Activated CD4-positive, alpha-beta T cell treated with anti-CD3 and anti-CD28 coated beads for 24 hours (primary cell): ENCODE results near the gene PHF2.
A peak's percentile ranks its signal among the peaks of the same experiment; 100 is the strongest.

Experiments
- DNase-seq, 2 donors: peaks; one replicate each; pipeline ENCODE4 v3.0.0-alpha.2; 2020; ENCODE audit warnings: low read depth in 2 of 2

PHF2 gene

DNA sequence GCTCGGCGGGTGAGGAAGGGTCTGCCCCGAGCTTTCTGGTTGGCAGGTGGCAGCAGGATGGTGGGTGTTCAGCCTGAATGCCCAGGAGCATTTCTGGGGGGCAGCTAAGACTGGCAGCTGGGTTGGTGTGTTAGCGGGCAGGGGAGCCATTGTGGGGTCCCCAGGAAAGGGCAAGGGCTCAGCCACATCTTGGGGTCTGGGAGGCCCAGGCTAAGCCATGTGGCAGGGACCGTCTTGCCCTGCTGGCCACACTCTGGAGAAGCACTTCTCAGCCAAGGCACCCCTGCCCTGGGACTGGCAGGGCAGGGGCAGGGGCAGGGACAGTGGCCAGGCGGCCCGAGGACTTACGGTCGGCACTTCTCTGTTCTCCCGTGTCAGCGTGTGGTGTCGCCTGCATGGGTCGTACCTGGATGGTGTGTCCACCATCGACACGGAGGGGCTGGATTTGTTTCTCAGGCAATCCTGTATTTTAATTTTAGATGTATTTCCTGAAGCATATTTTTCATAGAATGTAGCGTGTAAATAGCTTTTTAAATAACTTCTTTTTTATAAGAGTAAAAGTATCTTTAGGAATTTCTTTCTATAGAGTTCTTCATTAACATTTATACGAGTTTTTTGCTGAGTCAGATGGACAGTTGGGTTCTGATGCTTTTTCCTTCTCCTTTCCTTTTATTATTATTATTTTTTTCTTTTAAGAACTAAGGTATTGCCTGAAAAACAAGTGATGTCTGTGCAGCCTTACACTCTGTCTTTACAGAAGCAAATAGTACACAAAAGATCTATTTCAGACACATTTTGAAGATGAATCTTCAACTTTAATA is 102.0 kb downstream of the PHF2 start:
- DNase-seq: no peak

DNA sequence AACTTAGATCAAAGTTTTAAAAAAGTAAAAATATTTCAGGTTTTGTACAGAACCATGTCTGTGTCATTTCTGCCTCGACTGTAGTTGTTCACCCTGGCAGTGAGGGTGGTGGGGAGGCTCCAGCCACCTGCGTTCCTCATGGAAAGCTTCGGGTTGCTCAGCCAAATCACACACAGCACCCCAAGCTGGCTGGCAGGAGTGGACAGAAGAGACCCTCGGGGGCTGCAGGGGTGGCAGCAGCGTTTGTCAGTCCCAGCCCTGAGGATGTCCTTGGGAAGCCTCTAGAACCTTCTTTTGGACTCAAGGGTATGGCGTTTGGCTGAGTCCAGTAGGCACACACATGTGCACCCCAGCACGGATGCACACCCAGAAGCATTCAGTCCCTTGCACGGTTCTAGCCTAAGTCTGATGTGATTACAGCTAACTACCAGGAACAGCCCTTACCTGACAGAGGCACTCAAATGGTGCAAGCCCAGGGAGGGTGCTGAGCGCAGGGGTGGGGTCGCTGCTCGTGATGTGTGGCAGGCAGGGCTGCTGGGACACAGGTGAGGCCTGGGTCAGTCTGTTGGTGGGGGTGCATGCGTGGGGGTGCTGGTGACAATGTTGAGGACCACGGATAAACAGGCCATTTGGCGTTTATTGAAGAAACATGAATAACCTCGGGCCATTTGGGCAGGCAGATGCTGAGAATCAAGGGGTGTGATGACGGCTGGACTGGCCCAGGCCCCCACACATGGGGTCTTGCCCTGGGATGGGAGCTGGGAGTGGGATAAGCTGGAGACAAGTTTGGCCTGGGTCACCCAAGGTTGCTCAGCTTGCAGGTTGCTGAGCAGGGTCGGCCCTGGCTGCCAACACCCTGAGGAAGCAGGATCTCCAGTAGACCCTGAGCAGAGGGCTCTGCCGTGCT is 103.4 kb downstream of the PHF2 start:
- DNase-seq: no peak

DNA sequence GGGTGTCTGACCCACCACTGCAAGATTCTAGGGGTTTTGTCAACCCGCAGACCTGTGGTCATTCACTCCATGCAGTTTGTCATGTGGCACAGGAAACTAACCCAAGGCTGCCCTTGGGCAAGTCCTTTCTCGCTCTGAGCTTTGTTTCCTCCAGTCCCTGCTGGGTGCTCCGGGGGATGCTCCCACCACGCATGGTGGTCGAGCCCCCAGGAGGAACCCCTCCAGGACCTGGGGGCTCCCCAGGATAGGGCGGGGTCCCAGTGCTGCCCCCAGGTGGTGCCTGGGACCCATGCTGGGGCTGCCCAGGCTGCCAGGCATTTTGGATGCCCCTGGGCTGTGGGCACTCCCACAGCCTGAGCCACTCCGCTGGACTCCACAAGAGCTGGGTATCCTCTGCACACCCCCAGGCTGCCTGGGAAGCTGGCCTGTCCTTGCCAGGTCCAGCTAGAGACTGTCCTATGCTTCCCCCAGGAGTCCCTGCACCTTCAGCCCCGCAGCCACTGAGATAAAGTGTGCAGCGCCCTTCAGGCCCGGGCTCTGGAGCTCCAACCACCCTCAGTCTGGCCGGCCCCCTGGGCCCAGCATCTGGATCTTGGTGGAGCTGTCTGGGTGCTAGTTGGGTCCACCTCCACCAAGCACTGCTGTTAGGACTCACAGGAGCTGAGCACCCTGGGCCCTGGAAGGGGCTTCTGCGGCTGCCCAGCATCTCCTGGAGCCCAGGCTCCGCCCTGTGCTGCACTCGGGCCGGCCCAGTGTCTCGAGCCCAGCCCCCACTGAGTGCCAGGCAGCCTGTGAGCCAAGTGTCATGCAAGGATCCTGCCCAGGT is 104.3 kb downstream of the PHF2 start:
- DNase-seq: no peak

DNA sequence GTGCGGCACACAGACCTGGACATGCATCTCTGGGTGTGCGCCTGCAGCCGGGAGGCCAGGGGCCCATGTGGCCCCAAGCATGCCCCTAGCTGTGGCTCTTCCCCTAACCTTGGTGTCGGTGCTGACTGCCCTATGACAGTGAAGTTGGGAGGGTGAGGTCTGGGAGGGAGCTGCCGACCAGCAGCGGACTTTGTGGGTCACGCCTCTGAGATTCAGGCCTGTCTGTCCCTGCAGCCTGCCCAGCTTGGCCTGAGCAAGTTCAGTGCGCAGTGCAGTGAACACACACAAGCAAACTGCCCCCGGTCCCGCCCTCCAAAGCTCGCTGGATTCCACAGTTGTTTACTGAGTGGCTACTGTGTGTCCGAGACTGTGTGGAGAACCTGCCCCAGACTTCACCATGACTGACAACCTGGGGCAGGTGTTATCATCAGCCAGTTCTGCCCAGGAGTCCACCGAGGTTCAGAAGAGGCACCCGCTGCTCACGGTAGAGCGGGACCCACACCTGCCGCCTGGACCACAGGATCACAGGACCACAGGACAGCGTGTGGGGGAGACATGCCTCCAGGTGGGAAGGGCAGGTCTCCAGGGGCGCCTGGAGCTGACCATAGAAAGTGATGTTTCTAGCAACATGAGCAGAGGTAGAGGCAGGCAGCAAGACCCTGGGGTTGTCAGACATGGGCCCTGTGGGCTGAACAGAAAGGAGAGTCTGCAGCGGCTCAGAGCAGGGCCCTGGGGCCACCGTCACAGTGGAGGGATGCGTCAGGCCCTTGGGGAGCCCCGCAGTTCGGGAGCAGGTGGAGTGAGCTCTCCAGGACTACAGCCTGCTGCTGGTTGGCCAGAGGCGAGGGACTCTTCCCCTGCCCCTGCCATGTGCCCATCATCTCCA is 105.1 kb downstream of the PHF2 start:
- DNase-seq: no peak

DNA sequence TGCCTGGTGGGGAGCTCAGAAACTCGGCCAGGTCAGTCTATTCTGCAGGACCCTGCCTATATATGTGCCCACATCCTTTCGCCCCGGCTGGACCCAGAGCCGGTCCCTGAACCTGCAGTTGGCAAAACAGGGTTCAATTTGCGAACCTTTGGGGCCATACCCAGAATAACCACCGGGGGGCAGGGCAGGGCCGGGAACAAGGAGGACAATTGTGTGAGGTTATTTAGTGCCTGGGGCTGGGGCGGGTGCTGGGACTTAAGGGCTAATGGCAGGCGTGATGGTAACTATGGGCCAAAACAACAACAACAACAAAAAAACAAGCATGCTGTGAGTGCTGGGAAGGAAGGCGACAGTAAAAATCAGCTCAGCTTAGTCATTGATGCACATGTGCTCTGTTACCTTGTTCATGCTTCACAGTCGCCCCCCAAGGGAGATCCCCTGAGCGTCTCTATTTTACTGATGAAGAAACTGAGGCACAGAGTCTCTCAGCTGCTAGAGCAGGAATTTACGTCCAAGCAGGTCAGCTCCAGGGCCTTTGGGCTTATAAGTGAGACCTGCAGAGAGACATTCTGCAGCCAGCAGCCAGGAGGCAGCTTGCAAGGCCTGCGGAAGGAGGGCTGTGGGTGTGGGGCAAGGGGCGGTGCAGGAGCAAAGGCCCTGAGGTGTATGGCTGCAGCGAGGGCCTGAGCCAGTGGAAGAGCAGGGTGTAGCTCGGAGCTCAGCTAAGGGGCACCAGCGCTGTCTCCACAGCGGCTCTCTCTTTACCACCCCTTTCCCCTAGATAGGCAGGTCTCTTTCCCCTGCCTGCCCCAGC is 106.0 kb downstream of the PHF2 start:
- peak; percentile 51 to 66 for DNase-seq

DNA sequence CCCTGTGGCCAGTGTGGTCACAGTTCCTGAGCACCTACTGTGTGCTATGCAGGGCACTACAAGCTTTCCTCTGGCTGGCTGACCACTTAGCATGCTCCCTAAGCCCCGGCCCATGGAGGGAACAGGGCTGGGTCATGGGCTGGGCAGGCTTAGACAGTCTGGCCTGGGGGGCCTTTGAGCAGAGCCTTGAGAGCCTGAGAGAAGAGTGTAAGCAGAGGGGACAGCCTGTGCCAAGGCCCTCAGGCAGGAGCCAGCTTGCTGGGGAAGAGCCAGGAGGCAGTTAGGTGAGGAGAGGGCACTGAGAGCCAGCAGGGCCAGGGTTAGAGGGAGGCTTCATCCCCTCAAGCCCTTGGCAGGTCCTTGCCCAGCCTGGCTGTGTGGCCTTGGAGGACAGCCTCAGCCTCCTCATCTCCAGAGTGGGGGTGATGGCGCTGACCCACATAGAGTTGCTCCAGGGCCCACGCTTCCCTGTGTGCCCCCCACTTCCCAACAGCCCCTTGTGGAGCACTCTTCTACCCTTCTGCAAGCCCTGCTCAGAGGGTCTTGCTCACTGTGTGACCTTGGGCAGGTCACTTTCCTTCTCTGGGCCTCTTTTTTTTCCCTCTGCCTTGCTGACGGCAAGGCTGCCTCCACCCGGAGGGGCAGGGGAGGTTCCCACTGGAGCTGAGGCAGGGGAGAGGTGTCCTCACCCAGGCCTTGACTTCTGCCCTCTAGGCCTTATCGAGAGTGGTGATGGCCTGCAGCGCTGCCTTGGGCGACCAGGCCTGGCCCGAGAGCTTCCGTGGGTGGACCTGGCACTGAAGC is 107.1 kb downstream of the PHF2 start:
- no peak for DNase-seq

DNA sequence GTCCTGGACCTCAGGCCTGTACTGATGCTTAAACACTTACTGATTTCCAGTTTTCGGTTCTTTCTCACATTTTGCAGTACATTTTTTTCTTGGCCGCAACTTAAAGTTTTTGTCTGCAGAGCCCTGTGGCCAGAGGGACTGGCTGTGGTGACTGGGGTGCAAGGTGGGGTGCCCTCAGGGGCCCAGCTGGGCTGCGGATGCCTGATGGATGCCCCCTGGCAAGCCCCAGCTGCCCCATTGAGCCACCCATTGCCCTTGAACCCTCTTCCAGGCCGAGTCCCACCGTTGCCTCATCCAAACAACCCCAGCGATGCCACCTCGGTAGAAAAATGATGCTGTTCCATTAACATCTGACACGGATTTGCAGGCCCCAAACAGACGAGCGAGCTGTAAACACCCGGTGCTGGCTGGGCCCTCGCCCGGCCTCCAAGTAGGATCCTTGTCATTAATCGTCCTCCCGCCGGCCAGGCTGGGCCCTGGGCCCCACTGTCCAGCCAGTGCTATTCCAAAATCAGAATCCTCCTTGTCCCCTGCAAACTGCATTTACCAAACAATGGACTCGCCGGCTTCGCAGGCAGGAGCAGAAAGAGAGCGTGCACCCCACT is 107.9 kb downstream of the PHF2 start:
- DNase-seq: no peak

DNA sequence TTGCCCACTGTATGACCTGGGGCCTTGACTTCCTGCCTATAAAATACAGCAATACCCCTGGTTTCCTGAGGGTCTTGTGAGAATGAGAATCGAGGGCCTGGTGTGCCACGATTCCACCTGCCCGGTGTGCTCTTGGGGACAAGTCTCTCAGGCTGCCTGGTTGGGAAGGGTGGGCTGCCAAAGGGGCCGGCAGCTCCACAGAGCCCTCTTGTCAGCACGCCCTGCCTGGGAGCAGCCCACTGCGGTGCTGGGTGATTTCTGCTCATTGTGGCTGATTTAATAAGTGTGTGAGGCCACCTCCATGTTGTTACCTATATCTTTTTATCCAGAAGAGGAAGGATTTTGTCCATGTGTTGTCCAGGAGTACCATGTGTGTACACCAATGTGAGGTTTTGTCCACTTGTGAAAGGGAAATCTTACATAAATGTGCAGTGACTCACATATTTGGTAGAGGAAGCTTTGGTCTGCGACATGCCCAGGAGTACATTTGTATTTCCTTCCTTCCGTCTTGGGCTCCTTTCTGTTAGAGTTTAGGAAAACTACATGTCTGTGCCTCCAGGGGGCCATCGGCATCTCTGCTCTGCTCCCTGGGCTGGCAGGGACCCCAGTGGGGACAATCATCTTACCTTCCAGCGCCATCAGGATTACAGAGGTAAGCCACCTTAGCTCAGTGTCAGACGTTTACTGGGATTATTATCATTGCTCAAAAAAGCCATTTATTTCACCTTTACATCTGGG is 108.6 kb downstream of the PHF2 start:
- no peak for DNase-seq

DNA sequence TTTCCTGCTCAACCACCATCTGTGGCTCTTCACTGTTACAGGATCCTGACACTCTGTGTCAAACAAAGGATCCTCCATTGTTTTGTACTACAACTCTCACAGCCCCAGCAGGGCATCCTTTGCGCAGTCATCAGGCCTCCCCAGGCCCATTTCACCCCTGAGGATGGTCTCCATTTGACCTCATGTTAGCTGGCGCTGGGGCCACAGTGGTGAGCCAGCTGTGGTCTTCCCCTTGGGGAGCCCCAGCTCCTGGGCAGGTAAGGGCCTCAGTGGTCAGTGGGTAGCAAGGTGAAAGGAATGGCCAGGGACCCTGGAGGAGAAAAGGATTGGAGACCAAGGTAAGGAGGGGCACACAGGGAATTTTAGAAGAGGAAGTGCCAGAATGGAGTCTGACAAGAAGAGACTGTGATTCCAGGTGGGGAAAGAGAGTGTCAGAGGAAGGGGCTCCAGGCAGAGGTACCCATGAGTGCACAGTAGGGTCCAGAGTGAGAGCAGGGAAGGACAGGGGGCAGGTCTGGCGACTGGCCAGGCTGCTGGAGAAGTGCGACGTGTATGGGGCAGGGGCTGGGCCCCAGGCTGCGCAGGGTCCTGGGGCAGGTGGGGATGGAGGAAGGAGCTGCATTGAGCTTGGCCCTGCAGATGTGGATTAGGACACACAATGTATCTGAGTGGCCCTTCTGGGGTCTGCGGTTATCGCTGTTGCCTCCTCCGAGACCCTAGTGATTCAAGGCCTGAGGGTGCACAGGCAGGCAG is 109.9 kb downstream of the PHF2 start:
- DNase-seq: no peak

DNA sequence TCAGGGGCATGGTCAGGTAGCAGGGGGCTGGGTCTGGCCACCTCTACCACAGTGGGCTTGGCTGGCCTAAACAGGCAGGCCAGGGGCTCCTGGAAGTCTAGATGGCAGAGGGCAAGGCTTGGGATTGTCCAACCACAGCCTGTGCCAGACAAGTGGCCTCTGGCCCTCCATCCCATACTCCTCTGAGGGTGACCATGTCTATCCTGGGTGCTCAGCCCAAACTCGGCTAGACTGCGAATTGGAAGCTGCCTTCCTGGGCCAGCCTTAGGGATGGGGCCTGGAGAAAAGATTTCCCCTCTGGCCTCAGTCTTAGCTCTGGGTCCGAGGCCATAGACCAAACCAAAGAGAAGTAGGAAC is 110.5 kb downstream of the PHF2 start:
- no peak for DNase-seq

DNA sequence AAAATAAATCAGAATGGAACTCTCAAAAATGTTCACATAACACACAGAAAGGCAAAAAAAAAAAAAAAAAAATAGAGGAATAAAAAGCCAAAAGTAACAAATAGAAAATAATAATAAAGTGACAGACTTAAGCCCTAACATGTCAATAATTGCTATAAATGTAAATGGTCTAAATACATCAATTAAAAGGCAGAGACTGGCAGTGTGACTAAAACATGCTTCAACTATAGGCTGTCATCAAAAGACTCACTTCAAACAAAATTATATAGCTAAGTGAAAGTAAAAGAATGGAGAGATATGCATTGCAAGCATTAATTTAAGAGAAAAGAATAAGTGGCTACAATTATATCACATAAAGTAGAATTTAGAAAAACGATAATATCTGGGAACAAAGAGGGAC is 114.2 kb downstream of the PHF2 start:
- no peak for DNase-seq

DNA sequence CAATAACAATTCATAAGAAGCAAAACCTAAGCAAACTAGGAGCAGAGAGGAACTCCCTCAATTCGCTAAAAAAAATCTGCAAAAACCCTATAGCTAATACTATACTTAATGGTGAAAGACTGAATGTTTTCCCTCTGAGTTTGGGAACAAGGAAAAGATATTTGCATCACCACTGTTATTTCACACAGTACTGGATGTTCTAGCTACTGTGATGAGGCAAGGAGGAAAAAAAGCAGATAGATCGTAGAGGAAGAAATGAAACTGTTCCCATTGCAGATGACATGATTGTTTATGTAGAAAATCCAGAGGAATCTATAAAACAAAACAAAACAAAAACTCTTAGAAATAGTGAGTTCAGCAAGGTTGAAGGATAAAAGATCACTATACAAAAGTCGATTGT is 116.7 kb downstream of the PHF2 start:
- no peak for DNase-seq

DNA sequence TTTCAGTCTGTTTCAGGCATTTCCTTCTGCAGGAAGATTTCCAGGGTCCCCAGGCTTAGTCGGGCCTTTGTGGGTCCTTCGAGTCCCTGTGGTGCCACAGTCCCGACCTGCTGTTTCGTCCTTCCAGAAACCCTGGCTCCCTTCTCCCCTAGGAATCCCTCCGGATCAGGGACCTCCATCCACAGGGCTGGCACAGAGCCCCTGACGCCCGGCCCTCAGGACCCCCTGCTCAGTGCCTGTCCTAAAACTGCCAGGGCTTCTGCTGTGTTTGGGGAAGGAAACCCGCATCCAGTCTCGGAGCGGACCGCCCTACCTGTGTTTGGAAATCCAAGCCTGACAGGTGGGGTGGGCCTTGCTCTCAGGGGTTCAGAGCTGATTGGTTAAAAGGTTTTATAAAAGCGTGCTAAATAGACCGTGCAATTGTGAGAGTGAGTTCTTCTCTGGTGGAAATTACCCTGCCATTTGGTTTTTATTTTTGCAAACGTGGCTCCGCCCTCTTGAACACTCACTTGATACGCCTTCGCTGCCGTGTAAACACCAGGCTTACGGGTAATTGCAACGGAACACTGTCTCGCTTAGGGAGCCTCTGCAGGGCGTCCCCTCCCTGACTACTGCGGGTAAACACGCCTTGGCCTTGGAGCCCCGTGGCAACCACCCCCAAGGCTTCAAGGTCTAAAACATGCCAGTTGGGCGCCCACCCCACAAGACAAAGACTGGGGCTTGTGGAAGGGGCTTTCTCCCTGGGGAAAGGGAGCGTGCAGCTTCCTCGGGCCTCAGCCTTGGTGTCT is 121.2 kb downstream of the PHF2 start:
- DNase-seq: no peak

DNA sequence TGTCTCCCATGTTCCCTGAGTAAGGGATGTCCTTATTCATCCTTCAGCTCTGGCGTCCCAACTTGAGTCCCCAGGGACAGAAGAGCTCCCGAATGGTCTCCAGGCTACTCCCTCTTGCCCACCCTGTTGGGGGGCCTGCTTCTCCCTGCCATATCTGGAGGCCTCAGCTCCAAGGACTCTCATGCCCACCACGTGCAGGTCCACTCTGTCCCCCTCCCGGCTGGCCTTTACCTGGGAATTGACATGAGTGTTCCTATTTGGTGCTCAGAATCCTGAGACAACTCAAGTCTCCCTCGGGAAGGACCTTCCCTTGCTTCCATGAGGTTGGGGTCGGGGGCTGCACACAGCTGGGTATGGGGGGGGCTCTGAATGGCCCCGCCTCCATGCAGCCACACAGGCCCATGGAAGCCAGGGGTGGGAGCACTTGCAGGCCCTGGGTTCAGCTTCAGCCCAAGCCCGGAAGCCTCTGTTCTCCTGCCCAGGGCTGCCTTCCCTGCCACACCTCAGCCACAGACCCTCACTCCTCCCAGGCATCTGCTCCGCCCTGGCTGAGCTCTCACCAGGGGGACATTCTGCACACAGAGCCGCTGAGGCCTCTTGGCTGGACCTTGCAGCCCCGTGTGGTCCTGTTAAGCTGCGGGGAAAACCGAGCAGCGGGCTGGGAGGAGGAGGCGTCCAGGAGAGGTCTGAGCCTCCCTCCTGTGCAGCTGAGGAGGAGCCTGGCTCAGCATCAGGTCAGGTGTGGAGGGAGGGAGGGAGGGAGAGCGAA is 121.9 kb downstream of the PHF2 start:
- no peak for DNase-seq

DNA sequence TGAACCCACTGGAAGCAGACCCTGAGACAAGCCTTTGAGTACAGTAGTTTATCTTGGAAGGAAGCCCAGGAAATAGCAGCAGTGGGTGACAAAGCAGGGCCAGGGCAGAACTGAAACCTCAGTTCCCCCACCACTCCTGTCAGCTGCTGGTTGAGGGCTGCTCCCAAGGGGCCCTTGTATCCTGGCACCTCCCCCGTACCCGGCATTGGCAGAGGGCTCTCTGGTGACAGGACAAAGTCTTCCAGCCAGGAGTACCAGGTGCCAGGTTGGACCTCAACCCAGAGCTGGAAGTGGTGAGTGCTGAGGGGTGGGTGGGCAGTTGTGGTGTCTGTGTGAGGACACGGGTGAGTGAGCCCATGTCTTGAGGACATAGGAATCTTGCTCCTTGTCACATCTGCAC is 123.3 kb downstream of the PHF2 start:
- DNase-seq: no peak
